HEK293T (cell line): ENCODE measurements around the gene SLC27A3.

Experiments
- CTCF ChIA-PET: fragments of 350-600 bp; formaldehyde crosslinking; extraction: SDS; loops from one replicate; lab custom pipeline; 2021; ENCODE audit warnings: antibody characterized with exemption, inconsistent platforms; lab: Yijun Ruan, JAX
- POLR2A ChIA-PET: fragments of 350-600 bp; formaldehyde crosslinking; extraction: SDS; loops from one replicate; lab custom pipeline; 2020; ENCODE audit warnings: antibody characterized with exemption, inconsistent platforms; lab: Yijun Ruan, JAX
- DNase-seq: peaks from one replicate; pipeline ENCODE4 v3.0.0; 2012; ENCODE audit warnings: mixed read lengths; ENCODE audit errors: extremely low spot score
- ARNT ChIP-seq: fragments of 450-650 bp; IDR thresholded peaks from 2 replicates; pipeline ENCODE4 v1.6.1; 2017; ENCODE audit warnings: mild to moderate bottlenecking
- BHLHE40 ChIP-seq: fragments of 450-650 bp; IDR thresholded peaks from 2 replicates; pipeline ENCODE4 v1.6.1; 2016; ENCODE audit warnings: mild to moderate bottlenecking, moderate library complexity, borderline replicate concordance
- CTBP1 ChIP-seq: fragments of 450-650 bp; IDR thresholded peaks from 2 replicates; pipeline ENCODE4 v1.6.1; 2016; ENCODE audit warnings: borderline replicate concordance
- ELF4 ChIP-seq: fragments of 450-650 bp; IDR thresholded peaks from 2 replicates; pipeline ENCODE4 v1.6.1; 2017; ENCODE audit warnings: antibody characterized with exemption
- FOXA1 ChIP-seq: fragments of 450-650 bp; IDR thresholded peaks from 2 replicates; pipeline ENCODE4 v1.6.1; 2016; ENCODE audit warnings: mild to moderate bottlenecking
- FOXK2 ChIP-seq: fragments of 450-650 bp; IDR thresholded peaks from 2 replicates; pipeline ENCODE4 v1.6.1; 2016; ENCODE audit warnings: mild to moderate bottlenecking
- FOXM1 ChIP-seq: fragments of 450-650 bp; IDR thresholded peaks from 2 replicates; pipeline ENCODE4 v1.6.1; 2017; ENCODE audit warnings: mild to moderate bottlenecking, borderline replicate concordance
- HDGF ChIP-seq: fragments of 450-650 bp; IDR thresholded peaks from 2 replicates; pipeline ENCODE4 v1.6.1; 2017; ENCODE audit warnings: antibody characterized with exemption, borderline replicate concordance
- L3MBTL2 ChIP-seq: fragments of 450-650 bp; conservative IDR thresholded peaks from 2 replicates; pipeline ENCODE4 v1.6.1; 2016; ENCODE audit warnings: mild to moderate bottlenecking
- LEF1 ChIP-seq: fragments of 450-650 bp; IDR thresholded peaks from 2 replicates; pipeline ENCODE4 v1.6.1; 2017; ENCODE audit warnings: mild to moderate bottlenecking, borderline replicate concordance
- NFRKB ChIP-seq: fragments of 450-650 bp; IDR thresholded peaks from 2 replicates; pipeline ENCODE4 v1.6.1; 2016; ENCODE audit warnings: mild to moderate bottlenecking, moderate library complexity
- SP1 ChIP-seq: fragments of 450-650 bp; IDR thresholded peaks from 2 replicates; pipeline ENCODE4 v1.6.1; 2017
- SUZ12 ChIP-seq: fragments of 450-650 bp; IDR thresholded peaks from 2 replicates; pipeline ENCODE4 v1.6.1; 2016; ENCODE audit warnings: mild to moderate bottlenecking
- TARDBP ChIP-seq: fragments of 450-650 bp; IDR thresholded peaks from 2 replicates; pipeline ENCODE4 v1.6.1; 2016
- ZNF384 ChIP-seq: fragments of 450-650 bp; IDR thresholded peaks from 2 replicates; pipeline ENCODE4 v1.6.1; 2016
- TF ChIP-seq, protein P1 (sequence below): fragments of 450-650 bp; IDR thresholded peaks from 2 replicates; pipeline ENCODE4 v1.6.1; 2016

SLC27A3 gene

DNA sequence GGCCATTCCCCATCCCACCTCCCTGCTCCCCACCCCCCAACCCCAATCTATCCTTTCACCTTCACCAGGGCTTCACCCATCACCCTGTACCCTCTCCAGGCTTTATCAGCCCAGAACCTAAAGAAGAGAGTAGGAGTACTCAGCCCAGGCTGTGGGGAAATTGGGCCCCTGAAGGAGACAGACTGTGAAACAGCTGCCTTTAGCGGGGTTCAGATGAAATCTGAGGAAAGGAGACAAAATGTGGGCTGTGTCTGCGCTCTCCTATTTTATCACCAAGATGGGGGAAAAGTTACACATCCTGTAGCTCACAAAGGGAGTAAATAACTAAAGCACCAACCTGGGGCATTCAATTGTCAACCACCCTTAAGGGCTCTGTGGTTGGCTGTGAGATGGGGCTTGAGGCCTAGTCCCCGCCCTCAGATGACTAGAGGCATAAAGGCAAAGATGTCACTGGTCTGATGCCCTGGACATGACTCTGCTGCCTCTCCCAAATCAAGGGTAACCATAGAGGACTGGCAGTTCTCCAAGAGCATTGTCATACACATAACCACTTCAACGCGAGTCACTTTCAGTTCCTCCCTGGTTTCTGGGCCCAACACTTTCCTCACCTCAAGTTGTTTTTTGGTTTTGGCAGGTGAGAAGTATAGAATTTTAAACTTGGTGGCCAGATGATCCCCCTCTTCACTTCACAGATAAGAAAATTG is 30.0 kb downstream of the SLC27A3 start:
- CTCF ChIA-PET: interaction anchor here (0.5 to 1.5 kb wide), 3 partner anchors 9 to 182 kb away, joined by 3 to 4 read pairs (median 3); partner anchors contain the start of gene RAB13
- DNase-seq: no peak
- TF ChIP-seq BHLHE40 (no peak), NFRKB (no peak), ZNF384 (no peak), HDGF (no peak), SUZ12 (no peak), TARDBP (no peak), ARNT (no peak), SP1 (no peak), FOXK2 (no peak), L3MBTL2 (no peak)
- TF ChIP-seq, protein P1, sequence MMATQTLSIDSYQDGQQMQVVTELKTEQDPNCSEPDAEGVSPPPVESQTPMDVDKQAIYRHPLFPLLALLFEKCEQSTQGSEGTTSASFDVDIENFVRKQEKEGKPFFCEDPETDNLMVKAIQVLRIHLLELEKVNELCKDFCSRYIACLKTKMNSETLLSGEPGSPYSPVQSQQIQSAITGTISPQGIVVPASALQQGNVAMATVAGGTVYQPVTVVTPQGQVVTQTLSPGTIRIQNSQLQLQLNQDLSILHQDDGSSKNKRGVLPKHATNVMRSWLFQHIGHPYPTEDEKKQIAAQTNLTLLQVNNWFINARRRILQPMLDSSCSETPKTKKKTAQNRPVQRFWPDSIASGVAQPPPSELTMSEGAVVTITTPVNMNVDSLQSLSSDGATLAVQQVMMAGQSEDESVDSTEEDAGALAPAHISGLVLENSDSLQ: no peak
- POLR2A ChIA-PET: interaction anchor here (0.9 to 1.1 kb wide), 2 partner anchors 162 to 185 kb away, joined by 4 read pairs; no protein-coding TSS in a partner anchor

DNA sequence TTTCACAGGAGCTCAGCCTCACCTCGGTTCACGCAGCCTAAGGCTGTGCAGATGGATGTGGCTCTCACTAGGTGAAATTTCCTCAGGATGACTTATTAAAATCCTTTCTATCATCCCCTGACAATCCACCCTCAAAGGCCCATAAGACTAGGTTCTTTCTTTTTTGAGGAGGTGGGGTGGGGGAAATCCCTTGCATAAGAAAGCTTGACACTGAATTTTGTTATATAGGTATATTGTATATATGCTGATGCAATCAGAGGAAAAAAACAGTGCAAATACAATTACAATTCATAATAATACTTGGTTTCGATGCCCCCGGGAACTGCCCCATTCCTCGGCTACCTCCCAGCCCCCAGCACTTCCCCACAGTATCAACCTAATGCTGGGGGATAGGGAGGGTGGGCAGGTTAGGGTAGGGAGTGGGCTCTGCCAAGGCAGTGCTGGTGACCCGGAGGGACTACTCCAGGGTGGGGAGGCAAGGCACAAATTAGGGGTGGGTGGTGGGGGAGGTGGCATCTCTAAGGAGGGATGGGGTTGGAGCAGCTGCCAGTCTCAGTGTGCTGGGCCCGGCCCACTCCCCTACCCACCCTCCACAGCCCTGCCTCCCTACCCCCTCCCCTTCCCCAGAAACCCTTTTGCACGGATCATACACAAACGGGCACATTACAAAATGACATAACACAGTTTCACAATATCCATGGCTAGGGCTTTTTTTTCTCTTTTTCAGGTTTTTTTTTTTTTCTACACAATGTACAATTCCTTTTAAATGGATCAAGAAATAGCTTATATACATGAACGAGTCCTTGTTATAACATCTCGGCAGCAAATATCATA is 30.9 kb downstream of the SLC27A3 start:
- DNase-seq: no peak
- ChIA-PET POLR2A (no interaction called here), CTCF (interaction anchor here (0.5 to 1.5 kb wide), 5 partner anchors 9 to 181 kb away, joined by 3 to 4 read pairs (median 3); partner anchors contain the start of genes JTB, RAB13 and SLC27A3)
- no peak for TF ChIP-seq SP1
- TF ChIP-seq NFRKB: no peak
- no peak for TF ChIP-seq FOXM1
- no peak for TF ChIP-seq BHLHE40
- TF ChIP-seq HDGF: no peak
- no peak for TF ChIP-seq FOXA1
- no peak for TF ChIP-seq TARDBP
- no peak for TF ChIP-seq ARNT
- TF ChIP-seq CTBP1: no peak
- TF ChIP-seq ELF4: no peak
- no peak for TF ChIP-seq SUZ12
- TF ChIP-seq, protein P1: no peak
- no peak for TF ChIP-seq ZNF384
- no peak for TF ChIP-seq LEF1
- TF ChIP-seq FOXK2: no peak
- no peak for TF ChIP-seq L3MBTL2

DNA sequence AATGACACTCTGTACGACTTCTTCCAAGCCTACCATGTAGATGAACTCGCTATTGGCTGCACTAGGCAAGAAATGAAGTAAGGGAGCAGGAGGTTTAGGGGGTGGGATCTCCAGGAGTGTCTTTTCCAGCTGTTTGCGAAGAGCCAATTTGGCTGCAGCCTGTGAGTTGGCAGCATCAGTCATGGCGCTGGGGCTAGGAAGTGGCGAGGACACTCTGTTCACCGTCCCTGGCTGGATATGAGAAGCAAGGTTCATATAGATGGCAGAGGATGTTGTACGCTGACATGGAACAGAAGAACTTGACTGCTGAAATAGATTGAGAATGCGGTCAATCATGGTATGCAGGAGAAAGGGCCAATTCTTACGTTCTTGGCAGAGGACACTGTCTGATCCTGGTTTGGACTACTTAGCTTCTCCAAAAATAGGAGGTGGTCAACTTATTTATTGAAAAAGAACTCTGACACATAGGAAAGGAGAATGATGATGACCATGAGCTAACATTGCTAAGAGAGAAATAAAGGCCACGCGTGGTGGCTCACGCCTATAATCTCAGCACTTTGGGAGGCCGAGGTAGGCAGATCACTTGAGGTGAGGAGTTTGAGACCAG is 41.2 kb downstream of the SLC27A3 start:
- POLR2A ChIA-PET: interaction anchor here (0.9 to 1.5 kb wide), 3 partner anchors 150 to 174 kb away, joined by 3 to 4 read pairs (median 3); partner anchors contain the start of genes JTB and RPS27
- no peak for DNase-seq
- TF ChIP-seq L3MBTL2: no peak
- TF ChIP-seq SP1: no peak
- no peak for TF ChIP-seq HDGF
- no peak for TF ChIP-seq ZNF384
- TF ChIP-seq FOXK2: no peak
- CTCF ChIA-PET: no interaction called here

DNA sequence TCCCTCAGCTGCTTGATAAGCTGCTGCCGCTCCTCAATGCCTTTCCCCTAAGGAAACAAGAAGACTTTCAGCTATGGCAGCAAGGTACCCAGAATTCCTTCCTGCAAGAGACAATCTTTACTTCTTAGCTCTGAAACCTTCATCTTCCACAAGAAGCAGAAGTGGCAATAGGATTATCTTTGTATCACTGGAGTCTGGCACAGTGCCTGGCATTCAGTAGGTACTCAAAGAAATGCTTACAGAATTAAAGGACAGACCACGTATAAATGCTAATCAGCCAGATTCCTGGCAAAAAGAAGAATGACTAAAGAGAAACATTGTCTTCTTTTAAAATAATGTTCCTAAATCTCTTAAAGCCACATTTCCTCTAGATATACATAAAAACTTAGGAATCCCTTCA is 43.7 kb downstream of the SLC27A3 start:
- no peak for TF ChIP-seq FOXM1
- TF ChIP-seq FOXK2: no peak
- TF ChIP-seq TARDBP: no peak
- DNase-seq: no peak
- CTCF ChIA-PET: no interaction called here
- POLR2A ChIA-PET: no interaction called here

DNA sequence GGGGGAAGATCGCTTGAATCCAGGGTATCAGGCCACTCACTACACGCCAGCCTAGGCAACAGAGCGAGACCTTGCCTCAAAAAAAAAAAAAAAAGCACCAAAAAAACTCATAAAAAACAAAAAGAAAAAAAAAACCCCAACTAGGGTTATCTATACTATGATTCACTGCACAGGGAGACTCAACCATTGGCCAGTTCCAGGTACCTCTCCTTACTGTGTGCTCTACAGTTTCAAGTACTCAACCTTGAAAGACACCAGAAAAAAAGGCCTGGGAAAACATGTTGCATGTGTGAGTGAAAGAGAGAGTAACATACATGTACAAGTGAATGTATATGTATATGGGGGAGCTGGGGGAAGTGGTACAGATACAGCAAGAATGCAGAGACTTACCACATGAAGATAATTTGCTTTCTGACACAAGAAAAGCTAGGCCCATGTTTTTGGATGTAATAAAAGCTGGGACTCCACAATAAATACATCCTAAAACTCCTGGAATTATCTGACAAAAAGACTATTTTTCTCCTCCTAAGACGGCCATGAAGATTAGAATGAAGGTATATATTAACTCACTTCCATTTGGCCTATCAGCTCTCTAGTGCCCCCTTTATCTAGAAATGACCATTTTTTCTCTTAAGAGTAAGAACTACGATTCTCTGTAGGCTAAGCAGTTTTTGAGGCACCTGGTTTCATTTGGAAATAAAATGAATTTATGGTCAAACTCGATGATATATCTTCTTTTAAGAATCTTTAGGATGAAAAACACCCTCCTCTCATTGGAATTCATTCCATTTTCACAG is 52.2 kb downstream of the SLC27A3 start:
- POLR2A ChIA-PET: interaction anchor here (1.1 to 1.3 kb wide), 2 partner anchors 140 to 159 kb away, joined by 3 to 4 read pairs; no protein-coding TSS in a partner anchor
- CTCF ChIA-PET: interaction anchor here (0.7 kb wide), 1 partner anchor 10 kb away, joined by 4 read pairs; no protein-coding TSS in a partner anchor
- no peak for TF ChIP-seq LEF1
- TF ChIP-seq SUZ12: no peak
- no peak for TF ChIP-seq L3MBTL2
- no peak for TF ChIP-seq NFRKB
- no peak for TF ChIP-seq FOXM1
- no peak for TF ChIP-seq ZNF384
- TF ChIP-seq ARNT: no peak
- TF ChIP-seq CTBP1: no peak
- TF ChIP-seq TARDBP: no peak
- no peak for TF ChIP-seq FOXK2
- no peak for TF ChIP-seq BHLHE40
- TF ChIP-seq FOXA1: no peak
- TF ChIP-seq, protein P1: no peak
- no peak for TF ChIP-seq HDGF
- DNase-seq: no peak
